Measurements from ENCODE around the gene TINAGL1. TPM values are rescaled to one million over a fixed set of nuclear protein-coding genes. Genes with fewer than 3 reads are reported as not detected.

Gene TINAGL1
- total RNA-seq, 1 donor from 2014 or later, result 1,807 TPM

DNA sequence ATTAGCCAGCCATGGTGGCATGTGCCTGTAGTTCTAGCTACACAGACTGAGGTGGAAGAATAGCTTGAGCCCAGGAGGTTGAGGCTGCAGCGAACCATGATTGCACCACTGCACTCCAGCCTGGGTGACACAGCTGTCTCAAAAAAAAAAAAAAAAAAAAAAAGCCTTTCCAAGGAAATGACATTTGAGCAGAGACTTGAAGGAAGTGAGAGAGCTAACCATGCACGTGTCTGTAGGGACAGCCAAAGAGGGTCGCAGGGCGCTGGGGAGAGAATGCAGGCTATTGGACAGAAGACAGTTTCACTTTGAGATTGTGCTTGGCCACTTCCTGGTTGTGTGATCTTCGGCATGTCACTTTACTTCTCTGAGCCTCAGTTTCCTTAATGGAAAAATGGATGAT lies 48.0 kb downstream of the TINAGL1 start:
- intact Hi-C loops (cut with DNase I), result no loop called here
- no peak for TF ChIP-seq CTCF (IDR thresholded peaks at IDR 0.05)
- Histone ChIP-seq H3K4me1 (peaks cover 25 to 47% of the 10 kb centered on the region in 2 donors), H3K27me3 (no peaks in the 10 kb centered on the region), H3K9me3 (no peaks in the 10 kb centered on the region), H3K27ac (peak overlapping the region in 1 of 2 donors; percentile 91), H3K36me3 (peaks cover 0 to 6% of the 10 kb centered on the region in 2 donors), H3K4me3 (no peak overlapping the region)
- DNase-seq (ENCODE audit: low spot score in 2 of 2), result no peak

DNA sequence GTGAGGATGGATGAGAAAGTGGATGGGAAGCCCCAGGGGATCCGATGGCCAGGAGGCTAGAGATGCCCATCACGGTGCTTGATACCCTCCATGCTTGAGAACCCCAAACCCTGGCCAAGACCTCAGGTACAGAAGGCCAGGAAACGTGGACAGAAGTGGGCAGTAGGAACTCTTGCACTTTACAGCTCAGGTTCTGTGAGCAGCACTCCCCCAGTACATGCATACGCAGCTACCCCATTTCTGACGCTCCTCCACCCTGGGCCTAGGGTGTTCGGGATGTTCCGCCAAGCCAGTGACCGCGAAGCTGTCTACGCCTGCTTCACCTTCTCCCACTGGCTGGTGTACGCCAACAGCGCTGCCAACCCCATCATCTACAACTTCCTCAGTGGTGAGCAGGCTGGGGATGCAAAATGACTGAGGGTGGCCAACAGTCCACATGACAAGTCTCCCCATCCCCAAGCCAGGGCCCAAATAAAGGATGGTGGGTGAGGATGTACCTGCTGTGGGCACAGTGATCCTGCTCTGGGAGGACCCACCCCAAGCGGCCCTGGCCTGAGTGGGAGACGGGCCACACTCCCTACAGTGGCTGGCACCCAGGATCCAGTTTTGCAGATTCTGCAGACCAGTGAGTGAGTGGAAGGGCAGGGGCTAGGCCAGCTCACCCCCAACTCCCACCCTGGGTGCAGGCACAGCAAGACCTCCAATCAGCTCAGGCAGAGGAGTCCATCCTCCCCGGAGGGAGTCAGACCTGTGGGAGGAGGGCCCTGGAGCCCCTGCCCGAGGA lies 48.6 kb downstream of the TINAGL1 start:
- Histone ChIP-seq H3K27ac (peak overlapping the region; percentile 90 to 91), H3K36me3 (peaks cover 5 to 12% of the 10 kb centered on the region in 2 donors), H3K4me1 (peaks cover 25 to 47% of the 10 kb centered on the region in 2 donors), H3K4me3 (no peak overlapping the region), H3K9me3 (no peaks in the 10 kb centered on the region), H3K27me3 (no peaks in the 10 kb centered on the region)
- intact Hi-C loops (cut with DNase I), result loop anchor here (5.0 kb wide), 1 partner anchor 33 kb away; no protein-coding TSS in a partner anchor
- TF ChIP-seq CTCF (IDR thresholded peaks at IDR 0.05), result no peak
- no peak for DNase-seq (ENCODE audit: low spot score in 2 of 2)

- no peak for TF ChIP-seq CTCF (IDR thresholded peaks at IDR 0.05)
- intact Hi-C loops (cut with DNase I), result loop anchor here (5.0 kb wide), 1 partner anchor 33 kb away; no protein-coding TSS in a partner anchor
- peak in 1 of 2 donors; percentile 66 for DNase-seq (ENCODE audit: low spot score in 2 of 2)
- no peaks in the 10 kb centered on the region for H3K9me3 ChIP-seq
- H3K4me1 ChIP-seq, result peaks cover 25 to 47% of the 10 kb centered on the region in 2 donors
- peaks cover 13 to 20% of the 10 kb centered on the region in 2 donors for H3K36me3 ChIP-seq
- H3K27ac ChIP-seq, result peak overlapping the region; percentile 90 to 91
- no peak overlapping the region for H3K4me3 ChIP-seq
- H3K27me3 ChIP-seq, result no peaks in the 10 kb centered on the region
These were observed 49.4 kb downstream of the TINAGL1 start for GRCh38 chr1:31625561-31626222.

- Histone ChIP-seq H3K27ac (peak overlapping the region; percentile 90 to 91), H3K4me1 (peaks cover 25 to 48% of the 10 kb centered on the region in 2 donors), H3K27me3 (no peaks in the 10 kb centered on the region), H3K4me3 (no peak overlapping the region), H3K9me3 (no peaks in the 10 kb centered on the region), H3K36me3 (peaks cover 16 to 27% of the 10 kb centered on the region in 2 donors)
- no peak for DNase-seq (ENCODE audit: low spot score in 2 of 2)
- intact Hi-C loops (cut with DNase I), result loop anchor here (1.0 to 5.0 kb wide), 2 partner anchors 18 to 34 kb away; partner anchors contain the start of gene PEF1
- no peak for TF ChIP-seq CTCF (IDR thresholded peaks at IDR 0.05)
These were observed 50.2 kb downstream of the TINAGL1 start for GRCh38 chr1:31626223-31627207.
